Common myeloid progenitor, CD34-positive (primary cell): ENCODE results near the gene HAP1.
A peak's percentile ranks its signal among the peaks of the same experiment; 100 is the strongest.
"Not testable (repeated sequence)": the region's sequence is repeated elsewhere in the genome, so short reads cannot be mapped to it uniquely, and the experiment has no call there.

ENCODE experiments used
- CTCF ChIA-PET: fragments of 350-600 bp; sonication (Branson Sonifier 250); formaldehyde crosslinking; loops from one replicate; lab custom pipeline; 2021; ENCODE audit warnings: antibody characterized with exemption; lab: Charles Lee
- POLR2A ChIA-PET: fragments of 350-600 bp; sonication (Branson Sonifier 250); formaldehyde crosslinking; loops from one replicate; lab custom pipeline; 2021; ENCODE audit warnings: antibody characterized with exemption; lab: Charles Lee
- DNase-seq, 3 donors: peaks; one replicate each; pipeline versions ENCODE4 v3.0.0 to v3.0.0-alpha.2; 2013
- H3K27ac ChIP-seq, 2 experiments: 1 replicate in 1 of 2; 2 replicates in 1 of 2; pipeline ENCODE4 v1.7.0; 2013; ENCODE audit warnings: inconsistent platforms in 2 of 2, low read length in 2 of 2, mild to moderate bottlenecking in 2 of 2, low read depth in 1 of 2, moderate library complexity in 1 of 2; ENCODE audit not compliant: severe bottlenecking in 2 of 2, insufficient read depth in 1 of 2, poor library complexity in 1 of 2
- H3K27me3 ChIP-seq, 5 experiments: replicated peaks in 2 of 5; 1 replicate in 3 of 5; 2 replicates in 2 of 5; pipeline versions ENCODE4 v1.6.1 to v1.7.0; 2013; ENCODE audit warnings: low read length in 4 of 5, mild to moderate bottlenecking in 2 of 5, moderate library complexity in 2 of 5, inconsistent platforms in 1 of 5; ENCODE audit not compliant: insufficient read depth in 5 of 5, control insufficient read depth in 4 of 5
- H3K36me3 ChIP-seq, 4 experiments: 1 replicate in 2 of 4; 2 replicates in 2 of 4; pipeline versions ENCODE4 v1.6.1 to v1.7.0; 2013; ENCODE audit warnings: low read length in 3 of 4, control low read depth in 1 of 4, mild to moderate bottlenecking in 1 of 4; ENCODE audit not compliant: control insufficient read depth in 4 of 4, insufficient read depth in 4 of 4
- H3K4me1 ChIP-seq, 4 experiments: 1 replicate in 3 of 4; 2 replicates in 1 of 4; pipeline versions ENCODE4 v1.6.1 to v1.7.1; 2013; ENCODE audit warnings: low read length in 3 of 4, mild to moderate bottlenecking in 3 of 4, control low read depth in 1 of 4, inconsistent platforms in 1 of 4, moderate library complexity in 1 of 4; ENCODE audit not compliant: control insufficient read depth in 4 of 4, insufficient read depth in 4 of 4; ENCODE audit errors: control extremely low read depth in 1 of 4
- H3K4me3 ChIP-seq, 7 experiments: 1 replicate in 4 of 7; 2 replicates in 3 of 7; pipeline versions ENCODE4 v1.5.1 to v1.7.0; 2013; ENCODE audit warnings: mild to moderate bottlenecking in 7 of 7, low read length in 6 of 7, moderate library complexity in 6 of 7, inconsistent platforms in 2 of 7, low read depth in 2 of 7, control low read depth in 1 of 7; ENCODE audit not compliant: insufficient read depth in 4 of 7, control insufficient read depth in 1 of 7; ENCODE audit errors: extremely low read depth in 1 of 7
- H3K9me3 ChIP-seq, 5 experiments: 1 replicate in 4 of 5; 2 replicates in 1 of 5; pipeline versions ENCODE4 v1.6.1 to v1.7.1; 2013; ENCODE audit warnings: low read length in 4 of 5, mild to moderate bottlenecking in 2 of 5, inconsistent platforms in 1 of 5, low read depth in 1 of 5, moderate library complexity in 1 of 5; ENCODE audit not compliant: control insufficient read depth in 4 of 5, insufficient read depth in 2 of 5; ENCODE audit errors: control extremely low read depth in 1 of 5
- WGBS: methylation state at CpG from one replicate; pipeline ENCODE4 v1.1.5; 2013; ENCODE audit not compliant: insufficient coverage; 5-methylcytosine and 5-hydroxymethylcytosine counted together

The HAP1 gene

DNA sequence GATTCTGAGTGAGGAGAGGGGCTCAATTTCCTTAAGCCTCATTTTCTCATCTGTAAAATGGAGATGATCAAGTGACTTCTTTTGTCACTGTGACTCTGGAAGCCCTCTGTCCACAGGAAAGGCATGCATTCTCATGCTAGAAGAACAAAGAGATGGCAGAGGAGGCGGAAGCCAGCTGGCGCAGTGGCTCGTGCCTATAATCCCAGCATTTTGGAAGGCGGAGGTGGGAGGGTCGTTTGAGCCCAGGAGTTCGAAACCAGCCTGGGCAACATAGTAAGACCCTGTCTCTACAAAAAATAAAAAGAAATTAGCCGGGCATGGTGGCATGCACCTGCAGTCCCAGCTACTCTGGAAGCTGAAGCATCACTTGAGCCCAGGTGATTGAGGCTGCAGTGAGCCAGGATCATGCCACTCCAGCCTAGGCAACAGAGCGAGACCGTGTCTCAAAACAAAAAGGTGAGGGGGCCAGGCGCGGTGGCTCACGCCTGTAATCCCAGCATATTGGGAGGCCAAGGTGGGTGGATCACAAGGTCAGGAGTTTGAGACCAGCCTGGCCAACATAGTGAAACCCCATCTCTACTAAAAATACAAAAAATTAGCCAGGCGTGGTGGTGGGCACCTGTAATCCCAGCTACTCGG is 41.9 kb upstream of the HAP1 start:
- H3K27ac ChIP-seq, H3K4me3 ChIP-seq, DNase-seq, H3K27me3 ChIP-seq, H3K9me3 ChIP-seq: not testable (repeated sequence)
- Histone ChIP-seq H3K4me1 (peaks cover 0 to 69% (median 46%) of the 10 kb centered on the region in 4 experiments), H3K36me3 (peaks cover 5 to 39% (median 18%) of the 10 kb centered on the region in 4 experiments)
- CTCF ChIA-PET = interaction anchor here (1.4 to 4.4 kb wide), 4 partner anchors 8 to 21 kb away, joined by 3 to 40 read pairs (median 14); partner anchors contain the start of gene JUP
- POLR2A ChIA-PET = interaction anchor here (1.0 to 2.7 kb wide), 2 partner anchors 10 to 12 kb away, joined by 3 to 40 read pairs; partner anchors contain the start of gene JUP
- WGBS = 94% methylated on average over 7 of the region's 14 CpGs

DNA sequence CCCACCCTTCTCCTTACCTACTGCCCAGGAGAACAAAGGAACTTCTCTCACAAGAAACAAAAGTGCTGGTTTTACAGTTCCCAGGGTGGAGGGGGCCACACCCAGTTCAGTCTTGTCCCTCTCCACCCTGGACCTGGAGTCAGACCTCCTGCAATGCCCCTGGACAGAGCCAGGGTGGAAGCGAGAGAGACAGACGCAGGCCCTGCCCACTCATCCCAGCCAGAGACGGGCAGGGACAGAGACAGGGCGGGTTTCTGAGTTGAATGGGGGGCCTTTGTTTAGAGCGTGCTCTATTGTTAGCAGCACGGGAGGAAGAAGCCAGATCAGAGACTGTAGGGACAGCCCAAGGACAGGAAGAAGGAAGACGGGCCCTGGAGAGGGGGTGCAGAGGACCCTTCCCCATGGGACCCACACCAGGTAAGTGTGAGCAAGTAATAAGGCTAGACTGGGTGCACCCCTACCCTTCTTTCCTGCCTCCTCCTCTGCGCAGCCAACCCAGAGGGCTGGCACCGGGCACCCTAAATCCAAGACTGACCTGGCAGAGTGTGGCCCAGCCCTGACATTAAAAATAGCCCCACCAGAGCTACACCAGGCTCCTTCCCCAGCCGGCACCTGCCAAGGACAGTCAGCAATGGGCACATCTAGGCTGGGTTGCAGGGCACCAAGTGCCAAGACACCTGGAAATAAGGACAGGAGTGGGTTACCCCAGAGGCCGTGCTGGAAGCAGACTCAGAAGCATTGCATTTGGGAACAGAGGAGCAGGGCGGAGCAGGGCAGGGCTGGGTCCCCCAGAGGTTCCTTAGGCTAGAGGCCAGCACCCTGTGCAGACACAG is 41.2 kb upstream of the HAP1 start:
- POLR2A ChIA-PET = interaction anchor here (3.2 kb wide), 1 partner anchor 10 kb away, joined by 26 read pairs; the partner anchor contains the start of gene JUP
- H3K9me3 ChIP-seq = no peaks in the 10 kb centered on the region
- H3K27ac ChIP-seq = peak overlapping the region in 1 of 2 experiments; percentile 45
- H3K4me3 ChIP-seq = no peak overlapping the region
- no peaks in the 10 kb centered on the region for H3K27me3 ChIP-seq
- 85% methylated on average over 11 of the region's 12 CpGs for WGBS
- DNase-seq = no peak
- CTCF ChIA-PET = interaction anchor here (4.4 kb wide), 2 partner anchors 12 kb away, joined by 20 to 40 read pairs; partner anchors contain the start of gene JUP
- peaks cover 0 to 65% (median 43%) of the 10 kb centered on the region in 4 experiments for H3K4me1 ChIP-seq
- H3K36me3 ChIP-seq = peaks cover 8 to 45% (median 21%) of the 10 kb centered on the region in 4 experiments

DNA sequence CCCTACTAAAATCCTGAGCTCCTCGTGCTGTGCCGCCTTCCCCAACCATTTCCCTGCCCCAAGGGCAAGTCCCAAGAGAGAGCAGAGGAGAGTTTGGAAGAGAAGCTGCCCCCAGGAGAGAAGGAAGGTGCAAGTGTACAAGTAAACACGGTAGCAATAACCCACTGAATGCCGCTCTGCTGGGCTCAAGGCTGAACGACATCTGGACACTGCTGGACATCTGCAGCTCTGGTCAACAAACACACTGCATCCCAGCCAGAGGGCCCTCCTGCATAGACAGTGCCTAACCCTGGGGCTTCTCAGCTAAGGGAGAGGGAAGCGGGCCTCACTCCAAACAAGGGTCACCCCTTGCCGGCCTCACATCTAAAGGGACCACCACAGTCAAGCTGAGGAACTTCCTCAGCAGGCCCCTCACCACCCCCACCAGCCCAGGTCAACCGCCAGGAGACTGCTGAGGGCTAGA is 39.3 kb upstream of the HAP1 start:
- Histone ChIP-seq H3K4me1 (peaks cover 0 to 53% (median 31%) of the 10 kb centered on the region in 4 experiments), H3K27me3 (no peaks in the 10 kb centered on the region), H3K36me3 (peaks cover 14 to 64% (median 32%) of the 10 kb centered on the region in 4 experiments), H3K4me3 (no peak overlapping the region), H3K27ac (no peak overlapping the region), H3K9me3 (no peaks in the 10 kb centered on the region)
- ChIA-PET POLR2A (interaction anchor here (0.6 to 3.2 kb wide), 2 partner anchors 11 to 186 kb away, joined by 3 to 26 read pairs; partner anchors contain the start of gene JUP), CTCF (interaction anchor here (0.9 to 2.1 kb wide), 7 partner anchors 10 to 28 kb away, joined by 3 to 9 read pairs (median 4); partner anchors contain the start of gene JUP)
- peak in 2 of 3 donors; percentile 32 to 48 for DNase-seq
- 70% methylated on average over 5 of the region's 8 CpGs for WGBS

DNA sequence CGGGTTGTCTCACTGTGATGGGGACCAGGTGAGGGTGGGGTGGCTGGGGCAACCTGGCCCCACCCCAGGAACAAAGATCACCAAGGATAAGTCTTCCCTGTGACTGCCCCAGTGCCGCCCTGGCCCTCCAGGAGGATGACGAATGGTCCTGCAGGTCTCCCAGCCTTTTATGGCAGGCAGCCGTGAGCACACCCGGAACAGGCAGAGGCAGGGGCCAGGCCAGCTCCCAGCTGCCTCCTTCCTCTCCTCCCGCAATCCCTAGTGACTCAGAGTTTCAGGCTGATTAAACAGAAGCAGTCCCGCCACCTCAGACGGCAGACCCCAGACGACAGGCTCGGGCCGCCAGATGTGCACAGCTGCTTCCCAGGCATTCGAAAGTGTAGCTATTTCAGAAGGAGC is 38.7 kb upstream of the HAP1 start:
- Histone ChIP-seq H3K27me3 (no peaks in the 10 kb centered on the region), H3K36me3 (peaks cover 14 to 70% (median 37%) of the 10 kb centered on the region in 4 experiments), H3K4me3 (no peak overlapping the region), H3K27ac (no peak overlapping the region), H3K9me3 (no peaks in the 10 kb centered on the region), H3K4me1 (peaks cover 0 to 50% (median 30%) of the 10 kb centered on the region in 4 experiments)
- ChIA-PET CTCF (interaction anchor here (0.7 to 2.1 kb wide), 5 partner anchors 13 to 26 kb away, joined by 4 to 9 read pairs (median 4); partner anchors contain the start of gene JUP), POLR2A (interaction anchor here (3.2 kb wide), 1 partner anchor 12 kb away, joined by 26 read pairs; the partner anchor contains the start of gene JUP)
- no peak for DNase-seq
- 72% methylated on average over 11 of the region's 12 CpGs for WGBS

DNA sequence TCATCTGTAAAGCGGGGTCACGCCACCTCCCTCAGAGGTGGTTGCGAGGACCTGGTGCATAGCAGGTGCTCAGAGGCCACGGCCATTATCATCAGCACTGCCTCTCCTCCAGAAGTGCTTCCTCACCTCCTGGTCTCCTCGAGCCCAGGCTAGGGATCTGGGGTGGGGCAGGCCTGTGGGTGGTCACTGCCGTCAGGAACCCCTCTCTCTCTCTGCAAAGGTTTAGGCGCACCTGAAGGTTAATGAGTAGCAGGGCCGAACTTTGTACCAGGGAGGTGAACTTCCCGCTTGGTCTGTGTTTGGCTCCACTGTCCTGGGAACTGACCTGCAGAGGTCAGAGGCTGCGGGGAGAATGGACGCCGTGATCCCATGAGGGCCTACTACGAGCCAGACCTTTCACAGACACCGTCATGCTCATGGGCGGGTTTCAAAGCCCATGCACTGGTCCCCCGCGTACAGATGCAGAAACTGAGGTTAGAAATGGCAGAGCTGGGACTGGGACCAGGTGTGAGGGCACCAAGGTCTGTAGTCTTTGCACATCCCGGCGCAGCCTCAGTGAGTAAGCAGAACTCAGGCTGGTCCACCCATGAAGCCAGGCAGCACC is 38.2 kb upstream of the HAP1 start:
- DNase-seq = no peak
- H3K9me3 ChIP-seq = no peaks in the 10 kb centered on the region
- WGBS = 97% methylated on average over 17 of the region's 19 CpGs
- peaks cover 14 to 68% (median 38%) of the 10 kb centered on the region in 4 experiments for H3K36me3 ChIP-seq
- H3K4me3 ChIP-seq = no peak overlapping the region
- no peaks in the 10 kb centered on the region for H3K27me3 ChIP-seq
- no peak overlapping the region for H3K27ac ChIP-seq
- ChIA-PET POLR2A (interaction anchor here (1.4 to 3.2 kb wide), 2 partner anchors 13 kb away, joined by 3 to 26 read pairs; partner anchors contain the start of gene JUP), CTCF (interaction anchor here (0.6 to 1.6 kb wide), 4 partner anchors 13 to 26 kb away, joined by 3 to 9 read pairs (median 4); no protein-coding TSS in a partner anchor)
- peaks cover 0 to 45% (median 25%) of the 10 kb centered on the region in 4 experiments for H3K4me1 ChIP-seq

DNA sequence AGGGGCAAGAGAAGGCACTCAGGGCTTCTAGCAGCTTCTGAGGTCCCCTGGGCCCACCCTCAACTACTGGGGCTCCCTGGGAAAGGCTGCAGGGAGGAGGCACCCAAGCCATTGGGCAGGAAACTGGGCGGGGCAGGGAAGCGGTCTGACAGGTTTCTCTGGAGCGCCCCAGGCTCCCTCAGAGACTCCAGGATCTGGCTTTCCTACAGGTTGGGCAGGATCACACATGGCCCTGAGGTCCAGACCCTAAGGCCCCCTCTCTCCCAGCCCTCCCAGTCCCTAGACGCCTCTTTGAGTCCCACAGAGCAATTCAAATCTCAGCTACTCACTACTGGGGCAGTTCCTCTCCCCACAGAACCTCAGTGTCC is 37.8 kb upstream of the HAP1 start:
- Histone ChIP-seq H3K4me3 (no peak overlapping the region), H3K27me3 (no peaks in the 10 kb centered on the region), H3K9me3 (no peaks in the 10 kb centered on the region), H3K4me1 (peaks cover 0 to 40% (median 20%) of the 10 kb centered on the region in 4 experiments), H3K36me3 (peaks cover 14 to 69% (median 40%) of the 10 kb centered on the region in 4 experiments), H3K27ac (no peak overlapping the region)
- CTCF ChIA-PET = interaction anchor here (0.6 kb wide), 1 partner anchor 14 kb away, joined by 3 read pairs; no protein-coding TSS in a partner anchor
- POLR2A ChIA-PET = interaction anchor here (1.4 kb wide), 1 partner anchor 14 kb away, joined by 3 read pairs; no protein-coding TSS in a partner anchor
- no peak for DNase-seq
- WGBS = 94% methylated on average over 4 of the region's 4 CpGs
